Measurements from ENCODE around the gene GAD2.

GAD2 gene

DNA sequence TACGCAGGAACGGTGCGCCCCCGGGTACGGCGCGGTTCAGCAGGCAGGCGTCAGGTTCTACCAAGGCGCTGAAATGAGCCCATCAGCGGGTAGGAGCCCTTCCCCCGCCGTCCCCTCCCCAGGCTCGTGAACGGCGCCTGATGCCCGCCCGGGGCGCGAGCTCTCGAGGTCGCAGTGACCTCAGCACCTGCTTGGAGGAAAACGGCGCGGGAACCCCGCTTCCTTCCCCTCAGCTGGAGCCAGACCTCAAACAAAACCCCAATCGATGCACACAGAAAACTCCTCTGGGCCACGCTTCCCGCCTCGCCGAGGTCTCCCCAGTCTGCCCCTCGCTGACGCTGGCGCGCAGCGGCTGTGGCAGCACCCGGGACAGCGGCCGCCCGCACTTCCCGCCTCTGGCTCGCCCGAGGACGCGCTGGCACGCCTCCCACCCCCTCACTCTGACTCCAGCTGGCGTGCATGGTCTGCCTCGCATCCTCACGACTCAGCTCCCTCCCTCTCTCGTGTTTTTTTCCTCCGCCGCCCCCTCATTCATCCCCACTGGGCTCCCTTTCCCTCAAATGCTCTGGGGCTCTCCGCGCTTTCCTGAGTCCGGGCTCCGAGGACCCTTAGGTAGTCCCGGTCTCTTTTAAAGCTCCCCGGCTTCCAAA, 514 bp upstream of the GAD2 start:
- H3K36me3 ChIP-seq (ENCODE audit: insufficient read depth, low read length) = no peaks in the 10 kb centered on the region
- peak overlapping the region; percentile 71 for H2AFZ ChIP-seq (ENCODE audit: low read depth, low read length)
- H3K9ac ChIP-seq (ENCODE audit: low read depth, low read length) = peak overlapping the region; percentile 50
- H3K79me2 ChIP-seq (ENCODE audit: insufficient read depth, low read length) = no peaks in the 10 kb centered on the region
- H3K4me3 ChIP-seq (ENCODE audit: low read depth in 1 of 2, low read length in 2 of 2) = peak overlapping the region; percentile 12 to 58; a peak in 3 of 4 replicates
- peak; percentile 95 for ATAC-seq (ENCODE audit: insufficient read depth, low read depth)
- H4K20me1 ChIP-seq (ENCODE audit: insufficient read depth, low read length) = peaks cover 14% of the 10 kb centered on the region; the same call in 1 of the 2 replicates
- H3K4me2 ChIP-seq (ENCODE audit: insufficient read depth, low read length) = peak overlapping the region; percentile 91
- peaks cover 34% of the 10 kb centered on the region for H3K27me3 ChIP-seq (ENCODE audit: insufficient read depth, low read length, poor library complexity)
- TF ChIP-seq, protein P1, sequence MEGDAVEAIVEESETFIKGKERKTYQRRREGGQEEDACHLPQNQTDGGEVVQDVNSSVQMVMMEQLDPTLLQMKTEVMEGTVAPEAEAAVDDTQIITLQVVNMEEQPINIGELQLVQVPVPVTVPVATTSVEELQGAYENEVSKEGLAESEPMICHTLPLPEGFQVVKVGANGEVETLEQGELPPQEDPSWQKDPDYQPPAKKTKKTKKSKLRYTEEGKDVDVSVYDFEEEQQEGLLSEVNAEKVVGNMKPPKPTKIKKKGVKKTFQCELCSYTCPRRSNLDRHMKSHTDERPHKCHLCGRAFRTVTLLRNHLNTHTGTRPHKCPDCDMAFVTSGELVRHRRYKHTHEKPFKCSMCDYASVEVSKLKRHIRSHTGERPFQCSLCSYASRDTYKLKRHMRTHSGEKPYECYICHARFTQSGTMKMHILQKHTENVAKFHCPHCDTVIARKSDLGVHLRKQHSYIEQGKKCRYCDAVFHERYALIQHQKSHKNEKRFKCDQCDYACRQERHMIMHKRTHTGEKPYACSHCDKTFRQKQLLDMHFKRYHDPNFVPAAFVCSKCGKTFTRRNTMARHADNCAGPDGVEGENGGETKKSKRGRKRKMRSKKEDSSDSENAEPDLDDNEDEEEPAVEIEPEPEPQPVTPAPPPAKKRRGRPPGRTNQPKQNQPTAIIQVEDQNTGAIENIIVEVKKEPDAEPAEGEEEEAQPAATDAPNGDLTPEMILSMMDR (IDR thresholded peaks at IDR 0.05; ENCODE audit: borderline replicate concordance, extremely low read depth, low read length, poor library complexity, severe bottlenecking) = no peak
- no peak for TF ChIP-seq EZH2 (IDR thresholded peaks at IDR 0.05; ENCODE audit: borderline replicate concordance, low read depth, low read length, severe bottlenecking)
- H3K4me1 ChIP-seq (ENCODE audit: insufficient read depth, low read length) = peaks cover 32% of the 10 kb centered on the region
- DNase-seq = peak; percentile 82
- no peaks in the 10 kb centered on the region for H3K9me3 ChIP-seq (ENCODE audit: insufficient read depth, low read length, severe bottlenecking)
- peak overlapping the region; percentile 34; the same call in 1 of the 2 replicates for H3K27ac ChIP-seq (ENCODE audit: low read length)

DNA sequence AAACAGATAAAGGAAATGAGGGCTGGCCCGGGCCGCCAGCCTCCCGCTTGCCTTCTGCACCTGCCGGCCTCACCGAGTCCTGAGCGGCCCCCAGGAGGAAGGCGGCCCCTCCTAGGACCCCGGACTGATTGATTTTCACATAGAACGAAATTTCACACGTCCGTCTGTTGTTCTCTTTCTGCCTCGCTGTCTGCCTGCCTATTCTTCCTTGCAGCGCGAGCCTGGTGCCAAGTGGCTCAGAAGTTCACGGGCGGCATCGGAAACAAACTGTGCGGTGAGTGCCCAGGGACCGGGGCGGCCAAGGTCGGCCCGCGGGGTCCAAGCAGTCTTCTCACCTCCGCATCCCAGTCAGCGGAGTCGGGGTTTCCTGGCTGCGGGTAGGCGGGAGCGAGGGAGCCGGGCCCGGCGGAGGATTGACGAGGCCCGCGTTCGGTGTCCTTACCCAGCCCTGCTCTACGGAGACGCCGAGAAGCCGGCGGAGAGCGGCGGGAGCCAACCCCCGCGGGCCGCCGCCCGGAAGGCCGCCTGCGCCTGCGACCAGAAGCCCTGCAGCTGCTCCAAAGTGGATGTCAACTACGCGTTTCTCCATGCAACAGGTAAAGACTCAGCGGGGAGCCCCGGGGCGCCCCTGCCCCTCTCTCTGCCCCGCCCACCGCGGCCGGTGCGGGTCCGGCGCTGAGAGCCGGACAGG, 967 bp downstream of the GAD2 start:
- ATAC-seq (ENCODE audit: insufficient read depth, low read depth) (no peak), DNase-seq (no peak)
- Histone ChIP-seq H3K4me3 (ENCODE audit: low read depth in 1 of 2, low read length in 2 of 2) (no peak overlapping the region), H3K27ac (ENCODE audit: low read length) (no peak overlapping the region), H3K4me1 (ENCODE audit: insufficient read depth, low read length) (peaks cover 32% of the 10 kb centered on the region), H3K27me3 (ENCODE audit: insufficient read depth, low read length, poor library complexity) (peaks cover 47% of the 10 kb centered on the region), H3K9me3 (ENCODE audit: insufficient read depth, low read length, severe bottlenecking) (no peaks in the 10 kb centered on the region), H4K20me1 (ENCODE audit: insufficient read depth, low read length) (peaks cover 14% of the 10 kb centered on the region; the same call in 1 of the 2 replicates), H2AFZ (ENCODE audit: low read depth, low read length) (no peak overlapping the region), H3K36me3 (ENCODE audit: insufficient read depth, low read length) (no peaks in the 10 kb centered on the region), H3K9ac (ENCODE audit: low read depth, low read length) (no peak overlapping the region), H3K4me2 (ENCODE audit: insufficient read depth, low read length) (no peak overlapping the region), H3K79me2 (ENCODE audit: insufficient read depth, low read length) (no peaks in the 10 kb centered on the region)
- TF ChIP-seq, protein P1 (IDR thresholded peaks at IDR 0.05; ENCODE audit: borderline replicate concordance, extremely low read depth, low read length, poor library complexity, severe bottlenecking) = no peak
- TF ChIP-seq EZH2 (IDR thresholded peaks at IDR 0.05; ENCODE audit: borderline replicate concordance, low read depth, low read length, severe bottlenecking) = no peak

DNA sequence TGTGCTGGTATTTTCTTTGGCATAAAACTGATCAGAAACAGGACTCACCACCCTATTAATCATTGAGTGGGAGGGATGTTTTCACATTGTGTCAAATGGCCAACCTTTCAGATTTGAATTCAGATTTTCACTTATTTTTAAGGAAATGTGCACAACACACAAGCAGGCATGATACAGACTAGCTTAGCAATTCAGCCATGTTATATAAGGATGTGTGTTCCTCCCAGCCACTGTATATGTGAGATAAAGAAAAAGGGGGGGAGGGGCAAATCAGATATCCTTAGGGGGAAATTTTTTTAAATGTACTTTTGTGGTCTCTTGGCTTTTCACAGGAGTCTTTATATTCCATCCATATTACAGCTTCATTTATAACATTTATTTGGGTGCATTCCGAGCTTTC, 3.1 kb downstream of the GAD2 start:
- TF ChIP-seq, protein P1 (IDR thresholded peaks at IDR 0.05; ENCODE audit: borderline replicate concordance, extremely low read depth, low read length, poor library complexity, severe bottlenecking) = no peak
- TF ChIP-seq EZH2 (IDR thresholded peaks at IDR 0.05; ENCODE audit: borderline replicate concordance, low read depth, low read length, severe bottlenecking) = no peak
- Histone ChIP-seq H3K9ac (ENCODE audit: low read depth, low read length) (no peak overlapping the region), H3K4me1 (ENCODE audit: insufficient read depth, low read length) (peaks cover 22% of the 10 kb centered on the region), H4K20me1 (ENCODE audit: insufficient read depth, low read length) (peaks cover 2% of the 10 kb centered on the region; the same call in 1 of the 2 replicates), H3K4me2 (ENCODE audit: insufficient read depth, low read length) (no peak overlapping the region), H3K27ac (ENCODE audit: low read length) (no peak overlapping the region), H3K27me3 (ENCODE audit: insufficient read depth, low read length, poor library complexity) (peaks cover 39% of the 10 kb centered on the region), H3K79me2 (ENCODE audit: insufficient read depth, low read length) (no peaks in the 10 kb centered on the region), H3K9me3 (ENCODE audit: insufficient read depth, low read length, severe bottlenecking) (no peaks in the 10 kb centered on the region), H3K4me3 (ENCODE audit: low read depth in 1 of 2, low read length in 2 of 2) (no peak overlapping the region), H2AFZ (ENCODE audit: low read depth, low read length) (no peak overlapping the region), H3K36me3 (ENCODE audit: insufficient read depth, low read length) (no peaks in the 10 kb centered on the region)
- DNase-seq = no peak
- no peak for ATAC-seq (ENCODE audit: insufficient read depth, low read depth)

Measured in DND-41 (cell line).